COLO668 (cell line): ENCODE data around the gene RNF180.
"Not testable (repeated sequence)": the region's sequence is repeated elsewhere in the genome, so short reads cannot be mapped to it uniquely, and the experiment has no call there.

ENCODE experiments used
- DNase-seq: peaks from one replicate; lab custom pipeline; 2025; ENCODE audit not compliant: unreplicated experiment; lab: John Stamatoyannopoulos, UW

Gene RNF180

GRCh38 chr5:64364426-64364825, 198.8 kb downstream of the RNF180 start:
- no peak for DNase-seq

DNA sequence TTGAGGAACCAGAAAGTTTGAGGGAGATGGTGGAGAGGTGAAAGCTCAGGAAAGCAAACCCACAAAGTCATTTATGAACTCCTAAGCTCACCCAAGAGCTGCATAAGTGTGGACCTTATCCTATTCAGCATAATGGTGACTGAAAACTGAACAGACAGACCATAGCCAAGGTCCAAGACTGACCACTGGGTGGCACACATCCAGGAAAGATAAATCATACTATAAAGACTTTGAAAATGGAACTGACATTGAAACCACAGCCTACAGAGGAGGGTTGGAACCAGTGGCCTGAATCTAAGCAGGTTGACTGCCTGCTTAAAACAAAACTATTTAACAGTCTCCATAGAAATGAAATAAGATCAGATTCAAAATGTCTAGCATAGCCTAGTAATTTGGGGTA, 219.1 kb downstream of the RNF180 start:
- peak; percentile 6 for DNase-seq

- no peak for DNase-seq
Measured at GRCh38 chr5:64397552-64397951, 231.9 kb downstream of the RNF180 start.

GRCh38 chr5:64398735-64399134, 233.1 kb downstream of the RNF180 start:
- DNase-seq = not testable (repeated sequence)

GRCh38 chr5:64407103-64407825, 241.6 kb downstream of the RNF180 start:
- DNase-seq = peak; percentile 43

DNA sequence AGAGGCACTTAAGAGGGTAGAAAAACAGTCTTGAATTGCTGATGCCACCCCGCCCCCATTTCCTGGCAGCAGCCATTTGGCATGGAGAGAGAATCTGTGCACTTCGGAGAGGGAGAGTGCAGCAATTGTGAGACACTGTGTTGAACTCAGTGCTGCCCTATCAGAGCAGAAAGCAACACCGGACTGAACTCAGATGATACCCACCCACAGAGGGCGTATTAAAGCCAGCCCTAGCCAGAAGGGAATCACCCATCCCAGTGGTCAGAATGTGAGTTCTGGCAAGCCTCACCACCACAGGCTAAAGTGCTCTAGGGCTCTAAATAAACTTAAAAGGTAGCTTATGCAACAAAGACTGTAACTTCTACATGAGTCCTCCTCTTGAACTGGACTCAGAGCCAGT, 251.7 kb downstream of the RNF180 start:
- no peak for DNase-seq

- no peak for DNase-seq
Measured at GRCh38 chr5:64418013-64418412, 252.4 kb downstream of the RNF180 start.
